ENCODE measurements around the gene CD37.
A peak's percentile ranks its signal among the peaks of the same experiment; 100 is the strongest.

Gene CD37

GRCh38 chr19:49361438-49362047 lies 26.3 kb downstream of the CD37 start:
- peak overlapping the region; percentile 90 for H3K4me3 ChIP-seq (ENCODE audit: low read depth, low read length)
- peak; percentile 30 for DNase-seq (ENCODE audit: low read depth)
- no peak for TF ChIP-seq CTCF (IDR thresholded peaks at IDR 0.05; ENCODE audit: control insufficient read depth, extremely low read depth, insufficient read depth)

- DNase-seq (ENCODE audit: low read depth), result no peak
- H3K4me3 ChIP-seq (ENCODE audit: low read depth, low read length), result peak within 1 kb of the TSS; percentile 90
- TF ChIP-seq CTCF (IDR thresholded peaks at IDR 0.05; ENCODE audit: control insufficient read depth, extremely low read depth, insufficient read depth), result no peak
These were observed 27.1 kb downstream of the CD37 start, which contains the start of gene TEAD2 for GRCh38 chr19:49362048-49362928. Gene TEAD2 (minus strand): TSS chr19:49362416. CDS start chr19:49360075, 2,341 bp downstream.

- H3K4me3 ChIP-seq (ENCODE audit: low read depth, low read length), result peak overlapping the region; percentile 90
- no peak for TF ChIP-seq CTCF (IDR thresholded peaks at IDR 0.05; ENCODE audit: control insufficient read depth, extremely low read depth, insufficient read depth)
- DNase-seq (ENCODE audit: low read depth), result no peak
These were observed 27.7 kb downstream of the CD37 start for GRCh38 chr19:49362929-49363267.

GRCh38 chr19:49363268-49364082 lies 28.3 kb downstream of the CD37 start, which contains the start of gene DKKL1:
Gene DKKL1 (plus strand): TSS chr19:49363877. CDS start chr19:49363999, 122 bp downstream.
- peak within 1 kb of the TSS; percentile 90 for H3K4me3 ChIP-seq (ENCODE audit: low read depth, low read length)
- peak; percentile 96 for DNase-seq (ENCODE audit: low read depth)
- TF ChIP-seq CTCF (IDR thresholded peaks at IDR 0.05; ENCODE audit: control insufficient read depth, extremely low read depth, insufficient read depth), result no peak

GRCh38 chr19:49364083-49364737 lies 29.0 kb downstream of the CD37 start:
- no peak for TF ChIP-seq CTCF (IDR thresholded peaks at IDR 0.05; ENCODE audit: control insufficient read depth, extremely low read depth, insufficient read depth)
- no peak for DNase-seq (ENCODE audit: low read depth)
- H3K4me3 ChIP-seq (ENCODE audit: low read depth, low read length), result peak overlapping the region; percentile 25; the same call in 1 of the 2 replicates

- TF ChIP-seq CTCF (IDR thresholded peaks at IDR 0.05; ENCODE audit: control insufficient read depth, extremely low read depth, insufficient read depth), result no peak
These were observed 30.9 kb downstream of the CD37 start for GRCh38 chr19:49366110-49366509.

More at GRCh38 chr19:49366110-49366509, 30.9 kb downstream of the CD37 start:
- H3K4me3 ChIP-seq (ENCODE audit: low read depth, low read length), result no peak overlapping the region
- no peak for DNase-seq (ENCODE audit: low read depth)
